Adrenal gland (tissue), 12 donors: Measurements from ENCODE around the gene LEKR1. TPM values are rescaled to one million over a fixed set of nuclear protein-coding genes. Genes with fewer than 3 reads are reported as not detected.

Experiments
- DNase-seq, 7 donors: peaks; one replicate each; pipeline ENCODE4 v3.0.0-alpha.2; 2019 to 2020
- H3K27ac ChIP-seq, 5 donors: fragments of 200-600 bp; sonication (generic) in 4 of 5; 1 replicate in 3 of 5; 2 replicates in 2 of 5; pipeline versions ENCODE4 v1.5.1 to v1.8.0; 2016 to 2020; ENCODE audit warnings: mild to moderate bottlenecking in 1 of 5
- H3K27me3 ChIP-seq: fragments of 200-600 bp; 2 replicates; pipeline ENCODE4 v1.8.0; 2021
- H3K36me3 ChIP-seq, 2 donors: fragments of 200-600 bp; replicated peaks in 1 of 2; 1 replicate in 1 of 2; 2 replicates in 1 of 2; pipeline versions ENCODE4 v1.5.1 to v1.8.0; 2018 to 2022
- H3K4me1 ChIP-seq, 2 donors: fragments of 200-600 bp; replicated peaks in 1 of 2; 1 replicate in 1 of 2; 2 replicates in 1 of 2; pipeline versions ENCODE4 v1.5.1 to v1.8.0; 2018 to 2021
- H3K4me3 ChIP-seq, 4 donors: fragments of 200-600 bp; sonication (generic) in 3 of 4; one replicate each; pipeline ENCODE4 v1.5.1; 2016 to 2018
- H3K9me3 ChIP-seq, 3 donors: fragments of 200-600 bp; sonication (generic) in 1 of 3; replicated peaks in 1 of 3; 1 replicate in 2 of 3; 2 replicates in 1 of 3; pipeline versions ENCODE4 v1.5.1 to v1.8.0; 2016 to 2021
- CTCF ChIP-seq, 6 experiments: fragments of 450-650 bp in 4 of 6; fragments of 200-600 bp in 2 of 6; sonication (generic) in 1 of 6; IDR thresholded peaks; 1 replicate in 5 of 6; 2 replicates in 1 of 6; pipeline versions ENCODE4 v1.5.1 to v1.8.0; 2016 to 2021; ENCODE audit warnings: antibody characterized with exemption in 6 of 6, mild to moderate bottlenecking in 2 of 6, moderate library complexity in 1 of 6
- POLR2A ChIP-seq, 2 donors: fragments of 450-650 bp; IDR thresholded peaks; one replicate each; pipeline ENCODE4 v1.6.1; 2017; ENCODE audit warnings: antibody characterized with exemption in 2 of 2, mild to moderate bottlenecking in 2 of 2, moderate library complexity in 1 of 2
- WGBS, 4 donors: extraction: QIAGEN DNeasy Blood & Tissue Kit in 2 of 4; methylation state at CpG; one replicate each; pipeline versions ENCODE4 v1.1.5 to v1.1.7; 2013 to 2017; 5-methylcytosine and 5-hydroxymethylcytosine counted together
- intact Hi-C, 2 donors: fragments of 100-400 bp; cut with DNase I; formaldehyde crosslinking; loops; one replicate each; pipeline versions ENCODE4 v1.14.1 to v1.15.0; 2022 to 2023
- polyA plus RNA-seq, 3 donors: library from polyadenylated mRNA; stranded (reverse); fragments of 200-250 nt in 2 of 3; fragments of 350-450 nt in 1 of 3; fragmentation: Illumina TruSeq in 1 of 3; extraction: RNeasy Lipid Tissue Mini Kit (QIAGEN cat#74804) in 1 of 3; gene quantifications; one replicate each; pipeline ENCODE4 v1.2.3, GENCODE V29; 2013 to 2014
- total RNA-seq, 9 donors: library from RNA; depleted of rRNA in 4 of 9; stranded (reverse); fragments of >200 nt in 4 of 9; fragments of 120-200 nt in 1 of 9; fragmentation: NEBNext Ultra II Directional in 1 of 9; extraction: Animal tissue kit (Norgen Biotek cat#: 25700) in 1 of 9; gene quantifications; one replicate each; pipeline versions ENCODE4 v1.1.0 to v1.2.4, GENCODE V29; 2013 to 2023
- donor health status: healthy with polysubstance abuse.
- donor health status: Bipolar disorder and iron deficiency.
- donor health status: DM: yes; HTN: yes; CAD: no.
- donor health status: DM: no; HTN: no; CAD: no.
- donor health status: DM: no; HTN: no; CAD: no.
- donor health status: DM: yes; HTN: yes; CAD: no.

LEKR1 gene
- total and polyA plus RNA-seq, 12 donors: 0.28 to 2.3 (median 1.5) TPM

GRCh38 chr3:156803952-156804741, 22.0 kb upstream of the LEKR1 start:
- WGBS, 4 donors: 66 to 100% (median 86%) methylated on average over 1 of the region's 1 CpG
- Histone ChIP-seq H3K36me3 (no peaks in the 10 kb centered on the region), H3K27me3 (no peaks in the 10 kb centered on the region), H3K27ac (no peak overlapping the region), H3K9me3 (no peaks in the 10 kb centered on the region), H3K4me1 (no peaks in the 10 kb centered on the region), H3K4me3 (no peak overlapping the region)
- intact Hi-C loops: no loop called here
- DNase-seq: no peak
- TF ChIP-seq CTCF (IDR thresholded peaks at IDR 0.05) (no peak), POLR2A (IDR thresholded peaks at IDR 0.05) (no peak)

- Histone ChIP-seq H3K4me3 (no peak overlapping the region), H3K4me1 (no peaks in the 10 kb centered on the region), H3K36me3 (no peaks in the 10 kb centered on the region), H3K27me3 (no peaks in the 10 kb centered on the region), H3K27ac (no peak overlapping the region), H3K9me3 (no peaks in the 10 kb centered on the region)
- TF ChIP-seq POLR2A (IDR thresholded peaks at IDR 0.05): no peak
- TF ChIP-seq CTCF (IDR thresholded peaks at IDR 0.05): no peak
- intact Hi-C loops: no loop called here
- no peak for DNase-seq
These were observed 19.5 kb upstream of the LEKR1 start for GRCh38 chr3:156806698-156807097.

- 95 to 98% (median 96%) methylated on average over 2 of the region's 2 CpGs for WGBS, 4 donors
- DNase-seq: no peak
These were observed 18.1 kb upstream of the LEKR1 start for GRCh38 chr3:156808025-156808424.

More at GRCh38 chr3:156808025-156808424, 18.1 kb upstream of the LEKR1 start:
- no peaks in the 10 kb centered on the region for H3K27me3 ChIP-seq
- H3K9me3 ChIP-seq: no peaks in the 10 kb centered on the region
- TF ChIP-seq POLR2A (IDR thresholded peaks at IDR 0.05) (no peak), CTCF (IDR thresholded peaks at IDR 0.05) (no peak)
- no peak overlapping the region for H3K4me3 ChIP-seq
- H3K27ac ChIP-seq: no peak overlapping the region
- no peaks in the 10 kb centered on the region for H3K36me3 ChIP-seq
- intact Hi-C loops: no loop called here
- no peaks in the 10 kb centered on the region for H3K4me1 ChIP-seq
